Activated naive CD8-positive, alpha-beta T cell treated with anti-CD3 and anti-CD28 coated beads, Interleukin-2, amount 50 U/mL, for 24 hours (primary cell): Measurements from ENCODE around the gene ATR.
A peak's percentile ranks its signal among the peaks of the same experiment; 100 is the strongest.
"Not testable (repeated sequence)": the region's sequence is repeated elsewhere in the genome, so short reads cannot be mapped to it uniquely, and the experiment has no call there.

ENCODE experiments used
- ATAC-seq: fragments of 150-1000 bp; cut with Tn5 transposase; one replicate; pipeline ENCODE4 v1.10.0; 2021
- DNase-seq: peaks from one replicate; pipeline ENCODE4 v3.0.0; 2021
- H3K27ac Mint-ChIP-seq: one replicate; pipeline ENCODE4 v1.8.0; 2021; ENCODE audit warnings: mild to moderate bottlenecking, mixed read lengths
- H3K27me3 Mint-ChIP-seq: one replicate; pipeline ENCODE4 v1.8.0; 2021; ENCODE audit warnings: mixed read lengths
- H3K36me3 Mint-ChIP-seq: one replicate; pipeline ENCODE4 v1.8.0; 2021; ENCODE audit warnings: low read depth, mixed read lengths
- H3K4me1 Mint-ChIP-seq: one replicate; pipeline ENCODE4 v1.8.0; 2021; ENCODE audit warnings: mixed read lengths
- H3K4me3 Mint-ChIP-seq: one replicate; pipeline ENCODE4 v1.8.0; 2021; ENCODE audit warnings: mild to moderate bottlenecking, moderate library complexity, mixed read lengths
- H3K9me3 Mint-ChIP-seq: one replicate; pipeline ENCODE4 v1.8.0; 2021; ENCODE audit warnings: mixed read lengths

The ATR gene

GRCh38 chr3:142602619-142603385 is 24.3 kb upstream of the ATR start:
- H3K4me1 Mint-ChIP-seq: no peaks in the 10 kb centered on the region
- H3K4me3 Mint-ChIP-seq: no peak overlapping the region
- H3K9me3 Mint-ChIP-seq: no peaks in the 10 kb centered on the region
- H3K27me3 Mint-ChIP-seq: no peaks in the 10 kb centered on the region
- no peak for ATAC-seq
- H3K36me3 Mint-ChIP-seq: no peaks in the 10 kb centered on the region
- DNase-seq: no peak
- H3K27ac Mint-ChIP-seq: no peak overlapping the region

GRCh38 chr3:142601713-142602112 is 23.2 kb upstream of the ATR start:
- H3K27ac Mint-ChIP-seq: no peak overlapping the region
- ATAC-seq (no peak), DNase-seq (no peak)
- H3K36me3 Mint-ChIP-seq: no peaks in the 10 kb centered on the region
- H3K4me1 Mint-ChIP-seq: peaks cover 5% of the 10 kb centered on the region
- no peak overlapping the region for H3K4me3 Mint-ChIP-seq
- no peaks in the 10 kb centered on the region for H3K9me3 Mint-ChIP-seq
- no peaks in the 10 kb centered on the region for H3K27me3 Mint-ChIP-seq

GRCh38 chr3:142597906-142598305 is 19.4 kb upstream of the ATR start:
- Mint-ChIP-seq H3K4me3 (no peak overlapping the region), H3K27ac (no peak overlapping the region), H3K4me1 (peaks cover 15% of the 10 kb centered on the region), H3K27me3 (peaks cover 3% of the 10 kb centered on the region), H3K36me3 (no peaks in the 10 kb centered on the region), H3K9me3 (no peaks in the 10 kb centered on the region)
- ATAC-seq (no peak), DNase-seq (no peak)

GRCh38 chr3:142596726-142597088 is 18.2 kb upstream of the ATR start:
- H3K4me3 Mint-ChIP-seq: peak overlapping the region; percentile 92
- no peak for DNase-seq
- no peak for ATAC-seq
- no peaks in the 10 kb centered on the region for H3K36me3 Mint-ChIP-seq
- H3K27ac Mint-ChIP-seq: peak overlapping the region; percentile 75
- peaks cover 3% of the 10 kb centered on the region for H3K27me3 Mint-ChIP-seq
- peaks cover 15% of the 10 kb centered on the region for H3K4me1 Mint-ChIP-seq
- H3K9me3 Mint-ChIP-seq: no peaks in the 10 kb centered on the region

GRCh38 chr3:142595951-142596725 is 17.6 kb upstream of the ATR start, which contains the start of gene PLS1:
TSS of gene PLS1 (plus strand) at chr3:142596393. CDS start at chr3:142664238, 67,845 bp downstream.
- Mint-ChIP-seq H3K36me3 (no peaks in the 10 kb centered on the region), H3K9me3 (no peaks in the 10 kb centered on the region), H3K27ac (peak within 1 kb of the TSS; percentile 75), H3K27me3 (peaks cover 3% of the 10 kb centered on the region), H3K4me1 (peaks cover 15% of the 10 kb centered on the region), H3K4me3 (peak within 1 kb of the TSS; percentile 92)
- ATAC-seq (peak; percentile 85), DNase-seq (peak; percentile 87)

GRCh38 chr3:142595581-142595950 is 17.0 kb upstream of the ATR start:
- peaks cover 15% of the 10 kb centered on the region for H3K4me1 Mint-ChIP-seq
- H3K4me3 Mint-ChIP-seq: peak overlapping the region; percentile 92
- no peak for ATAC-seq
- H3K27me3 Mint-ChIP-seq: peaks cover 3% of the 10 kb centered on the region
- H3K36me3 Mint-ChIP-seq: no peaks in the 10 kb centered on the region
- no peaks in the 10 kb centered on the region for H3K9me3 Mint-ChIP-seq
- no peak for DNase-seq
- no peak overlapping the region for H3K27ac Mint-ChIP-seq

- Mint-ChIP-seq H3K36me3 (no peaks in the 10 kb centered on the region), H3K27ac (no peak overlapping the region), H3K27me3 (peaks cover 3% of the 10 kb centered on the region), H3K4me3 (peak overlapping the region; percentile 92), H3K9me3 (no peaks in the 10 kb centered on the region), H3K4me1 (peaks cover 15% of the 10 kb centered on the region)
- ATAC-seq (no peak), DNase-seq (no peak)
These were observed 16.6 kb upstream of the ATR start for GRCh38 chr3:142595141-142595540.

- not testable (repeated sequence) for DNase-seq, H3K27me3 Mint-ChIP-seq, ATAC-seq, H3K27ac Mint-ChIP-seq, H3K9me3 Mint-ChIP-seq, H3K36me3 Mint-ChIP-seq, H3K4me3 Mint-ChIP-seq
- H3K4me1 Mint-ChIP-seq: peaks cover 15% of the 10 kb centered on the region
These were observed 13.7 kb upstream of the ATR start for GRCh38 chr3:142592268-142592667.

GRCh38 chr3:142588703-142589102 is 10.2 kb upstream of the ATR start:
- DNase-seq (no peak), ATAC-seq (no peak)
- Mint-ChIP-seq H3K36me3 (no peaks in the 10 kb centered on the region), H3K27ac (no peak overlapping the region), H3K27me3 (peaks cover 3% of the 10 kb centered on the region), H3K9me3 (no peaks in the 10 kb centered on the region), H3K4me3 (no peak overlapping the region), H3K4me1 (no peaks in the 10 kb centered on the region)

GRCh38 chr3:142586803-142587406 is 8.4 kb upstream of the ATR start:
- no peak for DNase-seq
- no peak overlapping the region for H3K27ac Mint-ChIP-seq
- H3K9me3 Mint-ChIP-seq: no peaks in the 10 kb centered on the region
- peaks cover 3% of the 10 kb centered on the region for H3K27me3 Mint-ChIP-seq
- ATAC-seq: peak; percentile 57
- no peaks in the 10 kb centered on the region for H3K4me1 Mint-ChIP-seq
- H3K36me3 Mint-ChIP-seq: no peaks in the 10 kb centered on the region
- H3K4me3 Mint-ChIP-seq: no peak overlapping the region

- not testable (repeated sequence) for ATAC-seq, H3K27ac Mint-ChIP-seq, H3K36me3 Mint-ChIP-seq, H3K9me3 Mint-ChIP-seq, DNase-seq, H3K27me3 Mint-ChIP-seq, H3K4me3 Mint-ChIP-seq
- peaks cover 27% of the 10 kb centered on the region for H3K4me1 Mint-ChIP-seq
These were observed 2.5 kb upstream of the ATR start for GRCh38 chr3:142581070-142581469.

- ATAC-seq (no peak), DNase-seq (no peak)
- peak overlapping the region; percentile 97 for H3K27ac Mint-ChIP-seq
- H3K27me3 Mint-ChIP-seq: peaks cover 3% of the 10 kb centered on the region
- H3K36me3 Mint-ChIP-seq: peaks cover 9% of the 10 kb centered on the region
- H3K4me1 Mint-ChIP-seq: peaks cover 36% of the 10 kb centered on the region
- H3K9me3 Mint-ChIP-seq: no peaks in the 10 kb centered on the region
- H3K4me3 Mint-ChIP-seq: peak overlapping the region; percentile 100
These were observed 1.5 kb upstream of the ATR start for GRCh38 chr3:142580061-142580423.

- H3K9me3 Mint-ChIP-seq: no peaks in the 10 kb centered on the region
- no peak for ATAC-seq
- H3K36me3 Mint-ChIP-seq: peaks cover 15% of the 10 kb centered on the region
- H3K27me3 Mint-ChIP-seq: no peaks in the 10 kb centered on the region
- peak overlapping the region; percentile 97 for H3K27ac Mint-ChIP-seq
- peak overlapping the region; percentile 100 for H3K4me3 Mint-ChIP-seq
- DNase-seq: no peak
- H3K4me1 Mint-ChIP-seq: peaks cover 48% of the 10 kb centered on the region
These were observed 721 bp downstream of the ATR start for GRCh38 chr3:142577696-142578328.

- H3K27me3 Mint-ChIP-seq: no peaks in the 10 kb centered on the region
- H3K36me3 Mint-ChIP-seq: peaks cover 17% of the 10 kb centered on the region
- H3K4me1 Mint-ChIP-seq: peaks cover 48% of the 10 kb centered on the region
- H3K9me3 Mint-ChIP-seq: no peaks in the 10 kb centered on the region
- peak overlapping the region; percentile 100 for H3K4me3 Mint-ChIP-seq
- peak overlapping the region; percentile 97 for H3K27ac Mint-ChIP-seq
- ATAC-seq (no peak), DNase-seq (no peak)
These were observed 1.7 kb downstream of the ATR start for GRCh38 chr3:142576792-142577191.
